ENCODE data around the gene SPPL2C.

SPPL2C gene

GRCh38 chr17:45847101-45847500 is 2.4 kb downstream of the SPPL2C start:
- no peak overlapping the region for H3K4me3 ChIP-seq (ENCODE audit: low read depth, low read length)
- H3K4me1 ChIP-seq, result no peaks in the 10 kb centered on the region
- H3K27me3 ChIP-seq, result no peaks in the 10 kb centered on the region; the same call in 1 of the 2 replicates
- H3K36me3 ChIP-seq, result no peaks in the 10 kb centered on the region
- H3K9me3 ChIP-seq, result no peaks in the 10 kb centered on the region
- no peak for DNase-seq
- TF ChIP-seq CTCF (IDR thresholded peaks at IDR 0.05; ENCODE audit: low read depth, low read length), result no peak

GRCh38 chr17:45847747-45848146 is 3.1 kb downstream of the SPPL2C start:
- no peak overlapping the region for H3K4me3 ChIP-seq (ENCODE audit: low read depth, low read length)
- no peaks in the 10 kb centered on the region for H3K9me3 ChIP-seq
- no peak for TF ChIP-seq CTCF (IDR thresholded peaks at IDR 0.05; ENCODE audit: low read depth, low read length)
- no peaks in the 10 kb centered on the region for H3K4me1 ChIP-seq
- peaks cover 3% of the 10 kb centered on the region; the same call in 1 of the 2 replicates for H3K27me3 ChIP-seq
- no peaks in the 10 kb centered on the region for H3K36me3 ChIP-seq
- DNase-seq, result no peak

GRCh38 chr17:45848405-45848804 is 3.7 kb downstream of the SPPL2C start:
- Histone ChIP-seq H3K36me3 (no peaks in the 10 kb centered on the region), H3K9me3 (no peaks in the 10 kb centered on the region), H3K4me3 (ENCODE audit: low read depth, low read length) (no peak overlapping the region), H3K4me1 (no peaks in the 10 kb centered on the region), H3K27me3 (peaks cover 3% of the 10 kb centered on the region; the same call in 1 of the 2 replicates)
- no peak for DNase-seq
- no peak for TF ChIP-seq CTCF (IDR thresholded peaks at IDR 0.05; ENCODE audit: low read depth, low read length)

- TF ChIP-seq CTCF (IDR thresholded peaks at IDR 0.05; ENCODE audit: low read depth, low read length), result no peak
- Histone ChIP-seq H3K27me3 (peaks cover 3% of the 10 kb centered on the region; the same call in 1 of the 2 replicates), H3K4me1 (no peaks in the 10 kb centered on the region), H3K9me3 (no peaks in the 10 kb centered on the region), H3K36me3 (no peaks in the 10 kb centered on the region), H3K4me3 (ENCODE audit: low read depth, low read length) (no peak overlapping the region)
- no peak for DNase-seq
Observed at GRCh38 chr17:45848868-45849535, 4.3 kb downstream of the SPPL2C start.

- no peak for TF ChIP-seq CTCF (IDR thresholded peaks at IDR 0.05; ENCODE audit: low read depth, low read length)
- H3K36me3 ChIP-seq, result no peaks in the 10 kb centered on the region
- no peaks in the 10 kb centered on the region for H3K4me1 ChIP-seq
- no peak overlapping the region for H3K4me3 ChIP-seq (ENCODE audit: low read depth, low read length)
- peaks cover 3% of the 10 kb centered on the region; the same call in 1 of the 2 replicates for H3K27me3 ChIP-seq
- no peak for DNase-seq
- H3K9me3 ChIP-seq, result no peaks in the 10 kb centered on the region
Observed at GRCh38 chr17:45849536-45849990, 4.9 kb downstream of the SPPL2C start.

- no peak for DNase-seq
- H3K9me3 ChIP-seq, result no peaks in the 10 kb centered on the region
- H3K27me3 ChIP-seq, result peaks cover 3% of the 10 kb centered on the region; the same call in 1 of the 2 replicates
Observed at GRCh38 chr17:45850011-45850410, 5.3 kb downstream of the SPPL2C start.

More at GRCh38 chr17:45850011-45850410, 5.3 kb downstream of the SPPL2C start:
- no peaks in the 10 kb centered on the region for H3K4me1 ChIP-seq
- no peaks in the 10 kb centered on the region for H3K36me3 ChIP-seq
- no peak for TF ChIP-seq CTCF (IDR thresholded peaks at IDR 0.05; ENCODE audit: low read depth, low read length)
- no peak overlapping the region for H3K4me3 ChIP-seq (ENCODE audit: low read depth, low read length)

All from BE2C (cell line).